CD4-positive, alpha-beta T cell (primary cell): ENCODE measurements around the gene IL20RA. TPM values are rescaled to one million over a fixed set of nuclear protein-coding genes. Genes with fewer than 3 reads are reported as not detected.
"Not testable (repeated sequence)": the region's sequence is repeated elsewhere in the genome, so short reads cannot be mapped to it uniquely, and the experiment has no call there.

Source experiments
- ATAC-seq: fragments of 200-7000 bp; cut with Tn5 transposase; one replicate; pipeline ENCODE4 v1.10.0; 2022; ENCODE audit warnings: mild to moderate bottlenecking; ENCODE audit not compliant: poor library complexity
- CTCF ChIA-PET: fragments of 350-600 bp; sonication (Branson Sonifier 250); formaldehyde crosslinking; loops from one replicate; lab custom pipeline; 2021; ENCODE audit warnings: antibody characterized with exemption, inconsistent platforms; lab: Charles Lee
- POLR2A ChIA-PET: fragments of 350-600 bp; sonication (Branson Sonifier 250); formaldehyde crosslinking; loops from one replicate; lab custom pipeline; 2021; ENCODE audit warnings: antibody characterized with exemption, inconsistent platforms; lab: Charles Lee
- DNase-seq, 14 experiments: peaks; one replicate each; pipeline ENCODE4 v3.0.0-alpha.2; 2013 to 2020; ENCODE audit warnings: mixed read lengths in 2 of 14
- H3K27ac ChIP-seq, 2 donors: one replicate each; pipeline versions ENCODE4 v1.5.1 to v1.7.0; 2013; ENCODE audit warnings: low read length in 2 of 2, low read depth in 1 of 2, mild to moderate bottlenecking in 1 of 2
- H3K27me3 ChIP-seq, 2 experiments: 1 replicate in 1 of 2; 2 replicates in 1 of 2; pipeline versions ENCODE4 v1.6.1 to v1.7.0; 2013; ENCODE audit warnings: low read length in 2 of 2, control low read depth in 1 of 2, mild to moderate bottlenecking in 1 of 2, moderate library complexity in 1 of 2; ENCODE audit not compliant: insufficient read depth in 2 of 2, control insufficient read depth in 1 of 2
- H3K36me3 ChIP-seq: one replicate; pipeline ENCODE4 v1.6.1; 2013; ENCODE audit warnings: low read length, control low read depth; ENCODE audit not compliant: insufficient read depth
- H3K4me1 ChIP-seq: one replicate; pipeline ENCODE4 v1.6.1; 2013; ENCODE audit warnings: low read length, control low read depth; ENCODE audit not compliant: insufficient read depth
- H3K4me3 ChIP-seq: one replicate; pipeline ENCODE4 v1.5.1; 2013; ENCODE audit warnings: mild to moderate bottlenecking, low read length, moderate library complexity
- H3K9me3 ChIP-seq, 2 experiments: 1 replicate in 1 of 2; 2 replicates in 1 of 2; pipeline versions ENCODE4 v1.6.1 to v1.7.0; 2013; ENCODE audit warnings: low read length in 2 of 2, mild to moderate bottlenecking in 2 of 2, control low read depth in 1 of 2, moderate library complexity in 1 of 2; ENCODE audit not compliant: control insufficient read depth in 1 of 2, insufficient read depth in 1 of 2
- H3K27ac Mint-ChIP-seq: one replicate; pipeline ENCODE4 v1.8.0; 2020; ENCODE audit warnings: mixed read lengths
- H3K27me3 Mint-ChIP-seq: one replicate; pipeline ENCODE4 v1.8.0; 2021; ENCODE audit warnings: mixed read lengths
- H3K36me3 Mint-ChIP-seq: one replicate; pipeline ENCODE4 v1.8.0; 2021; ENCODE audit warnings: low read depth, mixed read lengths
- H3K4me1 Mint-ChIP-seq: one replicate; pipeline ENCODE4 v1.8.0; 2021; ENCODE audit warnings: low read depth, mixed read lengths
- H3K4me3 Mint-ChIP-seq: one replicate; pipeline ENCODE4 v1.8.0; 2020; ENCODE audit warnings: mild to moderate bottlenecking, mixed read lengths
- H3K9me3 Mint-ChIP-seq: one replicate; pipeline ENCODE4 v1.8.0; 2020; ENCODE audit warnings: mixed read lengths
- CTCF ChIP-seq: fragments of 200-600 bp; IDR thresholded peaks from one replicate; pipeline ENCODE4 v1.8.0; 2022; ENCODE audit warnings: antibody characterized with exemption, mild to moderate bottlenecking
- intact Hi-C, 2 experiments: fragments of 100-400 bp; cut with DNase I in 1 of 2; cut with micrococcal nuclease in 1 of 2; formaldehyde crosslinking; loops; one replicate each; pipeline versions ENCODE4 v1.15.1 to v1.9.0; 2023 to 2025; cut with DNase I, micrococcal nuclease
- total RNA-seq, 174 experiments: library from RNA in 2 of 174; stranded (reverse) in 2 of 174; gene quantifications; one replicate each; pipeline ENCODE4 v1.2.3 and lab custom pipeline; 2021 to 2026

The IL20RA gene
- total RNA-seq, 2 experiments from 2014 or later = not detected

GRCh38 chr6:136975089-136975715 lies 69.6 kb downstream of the IL20RA start:
- CTCF ChIA-PET = no interaction called here
- intact Hi-C loops = no loop called here

GRCh38 chr6:136973781-136974180 lies 71.0 kb downstream of the IL20RA start:
- H3K27ac Mint-ChIP-seq, H3K9me3 Mint-ChIP-seq, CTCF ChIA-PET, H3K36me3 ChIP-seq, ATAC-seq, POLR2A ChIA-PET, H3K4me1 Mint-ChIP-seq, H3K9me3 ChIP-seq, H3K4me1 ChIP-seq, H3K4me3 ChIP-seq, H3K27me3 ChIP-seq, intact Hi-C loops, H3K27ac ChIP-seq, H3K4me3 Mint-ChIP-seq, DNase-seq, H3K36me3 Mint-ChIP-seq: not testable (repeated sequence)
- peaks cover 22% of the 10 kb centered on the region for H3K27me3 Mint-ChIP-seq

More at GRCh38 chr6:136975089-136975715, 69.6 kb downstream of the IL20RA start:
- H3K4me1 Mint-ChIP-seq = no peaks in the 10 kb centered on the region
- Histone ChIP-seq H3K27me3 (peaks cover 6 to 16% of the 10 kb centered on the region in 2 experiments), H3K36me3 (no peaks in the 10 kb centered on the region), H3K9me3 (no peaks in the 10 kb centered on the region), H3K4me3 (no peak overlapping the region), H3K4me1 (no peaks in the 10 kb centered on the region), H3K27ac (no peak overlapping the region)
- no peaks in the 10 kb centered on the region for H3K36me3 Mint-ChIP-seq
- H3K27ac Mint-ChIP-seq = no peak overlapping the region
- TF ChIP-seq CTCF = no peak
- no peak for ATAC-seq
- no peak overlapping the region for H3K4me3 Mint-ChIP-seq
- no peak for DNase-seq
- H3K9me3 Mint-ChIP-seq = no peaks in the 10 kb centered on the region
- peaks cover 26% of the 10 kb centered on the region for H3K27me3 Mint-ChIP-seq
- POLR2A ChIA-PET = no interaction called here

- Histone ChIP-seq H3K4me1 (peaks cover 7% of the 10 kb centered on the region), H3K27ac (no peak overlapping the region), H3K27me3 (peaks cover 12 to 13% of the 10 kb centered on the region in 2 experiments), H3K9me3 (no peaks in the 10 kb centered on the region), H3K36me3 (no peaks in the 10 kb centered on the region), H3K4me3 (no peak overlapping the region)
- intact Hi-C loops = no loop called here
- H3K36me3 Mint-ChIP-seq = no peaks in the 10 kb centered on the region
- TF ChIP-seq CTCF = no peak
- POLR2A ChIA-PET = no interaction called here
- peaks cover 26% of the 10 kb centered on the region for H3K27me3 Mint-ChIP-seq
- no peaks in the 10 kb centered on the region for H3K9me3 Mint-ChIP-seq
- no peak for ATAC-seq
- DNase-seq = no peak
- CTCF ChIA-PET = no interaction called here
- no peak overlapping the region for H3K27ac Mint-ChIP-seq
- no peak overlapping the region for H3K4me3 Mint-ChIP-seq
- H3K4me1 Mint-ChIP-seq = no peaks in the 10 kb centered on the region
Observed at GRCh38 chr6:136971609-136972008, 73.2 kb downstream of the IL20RA start.

- POLR2A ChIA-PET = no interaction called here
- Mint-ChIP-seq H3K27me3 (peaks cover 34% of the 10 kb centered on the region), H3K27ac (no peak overlapping the region), H3K9me3 (no peaks in the 10 kb centered on the region), H3K36me3 (no peaks in the 10 kb centered on the region), H3K4me3 (no peak overlapping the region), H3K4me1 (no peaks in the 10 kb centered on the region)
- Histone ChIP-seq H3K4me1 (peaks cover 7% of the 10 kb centered on the region), H3K9me3 (no peaks in the 10 kb centered on the region), H3K27ac (no peak overlapping the region), H3K36me3 (no peaks in the 10 kb centered on the region), H3K27me3 (peaks cover 12 to 13% of the 10 kb centered on the region in 2 experiments), H3K4me3 (no peak overlapping the region)
- intact Hi-C loops = loop anchor here (2.0 to 5.0 kb wide), 3 partner anchors 342 to 671 kb away; no protein-coding TSS in a partner anchor
- TF ChIP-seq CTCF = no peak
- CTCF ChIA-PET = no interaction called here
- ATAC-seq = no peak
- DNase-seq = no peak
Observed at GRCh38 chr6:136969930-136970329, 74.8 kb downstream of the IL20RA start.
